ENCODE data around the gene NEDD4L.

The NEDD4L gene

GRCh38 chr18:58208207-58208932, 164.3 kb downstream of the NEDD4L start:
- no peak for DNase-seq (ENCODE audit: low read depth in 3 of 3)

- DNase-seq (ENCODE audit: low read depth in 3 of 3) = no peak
Observed at GRCh38 chr18:58209326-58209725, 165.3 kb downstream of the NEDD4L start.

- no peak for DNase-seq (ENCODE audit: low read depth in 3 of 3)
Observed at GRCh38 chr18:58211510-58211909, 167.5 kb downstream of the NEDD4L start.

- DNase-seq (ENCODE audit: low read depth in 3 of 3) = no peak
Observed at GRCh38 chr18:58212274-58212673, 168.2 kb downstream of the NEDD4L start.

GRCh38 chr18:58213440-58213839, 169.4 kb downstream of the NEDD4L start:
- DNase-seq (ENCODE audit: low read depth in 3 of 3) = no peak

- DNase-seq (ENCODE audit: low read depth in 3 of 3) = no peak
Observed at GRCh38 chr18:58215011-58215410, 171.0 kb downstream of the NEDD4L start.

GRCh38 chr18:58216071-58216481, 172.1 kb downstream of the NEDD4L start:
- DNase-seq (ENCODE audit: low read depth in 3 of 3) = no peak

GRCh38 chr18:58217052-58217451, 173.0 kb downstream of the NEDD4L start:
- no peak for DNase-seq (ENCODE audit: low read depth in 3 of 3)

GRCh38 chr18:58218117-58218516, 174.1 kb downstream of the NEDD4L start:
- no peak for DNase-seq (ENCODE audit: low read depth in 3 of 3)

- DNase-seq (ENCODE audit: low read depth in 3 of 3) = no peak
Observed at GRCh38 chr18:58221060-58221725, 177.2 kb downstream of the NEDD4L start.

- DNase-seq (ENCODE audit: low read depth in 3 of 3) = no peak
Observed at GRCh38 chr18:58222432-58223125, 178.6 kb downstream of the NEDD4L start.

- no peak for DNase-seq (ENCODE audit: low read depth in 3 of 3)
Observed at GRCh38 chr18:58223717-58224424, 179.8 kb downstream of the NEDD4L start.

GRCh38 chr18:58224425-58224750, 180.4 kb downstream of the NEDD4L start:
- DNase-seq (ENCODE audit: low read depth in 3 of 3) = no peak

GRCh38 chr18:58225101-58225500, 181.1 kb downstream of the NEDD4L start:
- DNase-seq (ENCODE audit: low read depth in 3 of 3) = peak in 1 of 3 experiments; percentile 25

GRCh38 chr18:58226429-58226828, 182.4 kb downstream of the NEDD4L start:
- no peak for DNase-seq (ENCODE audit: low read depth in 3 of 3)

GRCh38 chr18:58227361-58227930, 183.4 kb downstream of the NEDD4L start:
- DNase-seq (ENCODE audit: low read depth in 3 of 3) = no peak

GRCh38 chr18:58228176-58228575, 184.2 kb downstream of the NEDD4L start:
- DNase-seq (ENCODE audit: low read depth in 3 of 3) = no peak

- no peak for DNase-seq (ENCODE audit: low read depth in 3 of 3)
Observed at GRCh38 chr18:58228762-58229161, 184.7 kb downstream of the NEDD4L start.

- DNase-seq (ENCODE audit: low read depth in 3 of 3) = no peak
Observed at GRCh38 chr18:58229162-58229561, 185.1 kb downstream of the NEDD4L start.

GRCh38 chr18:58230438-58231179, 186.6 kb downstream of the NEDD4L start:
- DNase-seq (ENCODE audit: low read depth in 3 of 3) = no peak

GRCh38 chr18:58231930-58232329, 187.9 kb downstream of the NEDD4L start:
- no peak for DNase-seq (ENCODE audit: low read depth in 3 of 3)

Data from stimulated activated CD4-positive, alpha-beta T cell treated with anti-CD3 and anti-CD28 coated beads, TNF-alpha, amount 100 ng/mL, for 24 hours (primary cell).